ENCODE data around the gene GRID2.

GRCh38 chr4:93228021-93228420 lies 924.3 kb downstream of the GRID2 start:
- TF ChIP-seq CTCF (conservative IDR thresholded peaks at IDR 0.05; ENCODE audit: low read depth, low read length) (no peak), EZH2phosphoT487 (IDR thresholded peaks at IDR 0.05; ENCODE audit: borderline replicate concordance, low read length) (no peak), EZH2 (IDR thresholded peaks at IDR 0.05; ENCODE audit: low read length, unreplicated experiment) (no peak)
